HEK293 (cell line): Measurements from ENCODE around the gene MED8.

Experiments
- CTCF ChIA-PET: fragments of 350-600 bp; formaldehyde crosslinking; extraction: SDS; loops from one replicate; lab custom pipeline; 2021; ENCODE audit warnings: antibody characterized with exemption; lab: Yijun Ruan, JAX
- POLR2A ChIA-PET: fragments of 300-600 bp; formaldehyde crosslinking; extraction: SDS; loops from one replicate; lab custom pipeline; 2020; ENCODE audit warnings: antibody characterized with exemption, inconsistent platforms; lab: Yijun Ruan, JAX
- H3K27ac ChIP-seq: fragments of 200-500 bp; sonication (Bioruptor generic); 2 replicates; pipeline ENCODE4 v1.5.1; 2014; ENCODE audit warnings: low read depth, low read length, control low read depth, inconsistent platforms; ENCODE audit errors: extremely low read depth
- H3K36me3 ChIP-seq, 2 experiments: fragments of 200-500 bp in 1 of 2; sonication (Bioruptor generic) in 1 of 2; 1 replicate in 1 of 2; 2 replicates in 1 of 2; pipeline ENCODE4 v1.5.1; 2014 to 2017; ENCODE audit warnings: inconsistent platforms in 2 of 2, low read length in 2 of 2; ENCODE audit not compliant: control insufficient read depth in 2 of 2, insufficient read depth in 1 of 2
- H3K4me1 ChIP-seq: fragments of 200-500 bp; sonication (Bioruptor generic); 2 replicates; pipeline ENCODE4 v1.5.1; 2014; ENCODE audit warnings: mild to moderate bottlenecking, low read length, inconsistent platforms; ENCODE audit not compliant: control insufficient read depth, insufficient read depth
- H3K4me3 ChIP-seq: 2 replicates; pipeline ENCODE4 v1.5.1; 2011; ENCODE audit warnings: low read depth, mild to moderate bottlenecking, control low read depth, low read length, moderate library complexity
- H3K9me3 ChIP-seq: fragments of 200-500 bp; sonication (Bioruptor generic); 2 replicates; pipeline ENCODE4 v1.5.1; 2014; ENCODE audit warnings: low read depth, low read length, inconsistent platforms; ENCODE audit not compliant: control insufficient read depth, insufficient read depth
- CTCF ChIP-seq: fragments of 450-650 bp; formaldehyde crosslinking; IDR thresholded peaks from 2 replicates; pipeline ENCODE4 v1.5.1; 2016; ENCODE audit warnings: missing biosample characterization, missing genetic modification characterization
- GLIS1 ChIP-seq: fragments of 450-650 bp; formaldehyde crosslinking; IDR thresholded peaks from 2 replicates; pipeline ENCODE4 v1.5.1; 2016; ENCODE audit warnings: missing biosample characterization, missing genetic modification characterization
- MZF1 ChIP-seq: fragments of 450-650 bp; formaldehyde crosslinking; IDR thresholded peaks from 2 replicates; pipeline ENCODE4 v1.5.1; 2017; ENCODE audit warnings: missing biosample characterization, missing genetic modification characterization, borderline replicate concordance
- PRDM1 ChIP-seq: fragments of 450-650 bp; formaldehyde crosslinking; IDR thresholded peaks from 2 replicates; pipeline ENCODE4; 2016; ENCODE audit warnings: missing biosample characterization, missing genetic modification characterization
- PRDM10 ChIP-seq: fragments of 450-650 bp; formaldehyde crosslinking; IDR thresholded peaks from 2 replicates; pipeline ENCODE4 v1.5.1; 2016; ENCODE audit warnings: missing biosample characterization, missing genetic modification characterization
- REST ChIP-seq: fragments of 450-650 bp; formaldehyde crosslinking; IDR thresholded peaks from 2 replicates; pipeline ENCODE4 v1.5.1; 2016; ENCODE audit warnings: missing biosample characterization, missing genetic modification characterization
- ZIC2 ChIP-seq: fragments of 450-650 bp; formaldehyde crosslinking; IDR thresholded peaks from 2 replicates; pipeline ENCODE4 v1.5.1; 2016; ENCODE audit warnings: missing biosample characterization, missing genetic modification characterization
- ZNF398 ChIP-seq: fragments of 450-650 bp; formaldehyde crosslinking; IDR thresholded peaks from 2 replicates; pipeline ENCODE4 v1.5.1; 2017; ENCODE audit warnings: missing biosample characterization, missing genetic modification characterization
- ZNF654 ChIP-seq: fragments of 450-650 bp; formaldehyde crosslinking; IDR thresholded peaks from 2 replicates; pipeline ENCODE4 v1.5.1; 2016; ENCODE audit warnings: low read depth, missing biosample characterization, missing genetic modification characterization
- ZSCAN18 ChIP-seq: fragments of 450-650 bp; formaldehyde crosslinking; IDR thresholded peaks from 2 replicates; pipeline ENCODE4 v1.5.1; 2016; ENCODE audit warnings: missing biosample characterization, missing genetic modification characterization

The MED8 gene

GRCh38 chr1:43383449-43383848 lies 6.2 kb downstream of the MED8 start:
- ChIA-PET CTCF (interaction anchor here (0.7 kb wide), 1 partner anchor 145 kb away, joined by 3 read pairs; no protein-coding TSS in a partner anchor), POLR2A (interaction anchor here (0.6 kb wide), 1 partner anchor 617 kb away, joined by 6 read pairs; no protein-coding TSS in a partner anchor)
- H3K36me3 ChIP-seq, result peaks cover 11 to 76% of the 10 kb centered on the region in 2 experiments; a peak in 2 of 3 replicates
- no peak overlapping the region for H3K27ac ChIP-seq
- TF ChIP-seq CTCF (peak; percentile 33; the same call in 1 of the 2 replicates), ZNF654 (tag by site-specific recombination) (0 out of 2 replicates have a peak, but pooled peaks have one; percentile 21), REST (no peak)
- no peaks in the 10 kb centered on the region for H3K9me3 ChIP-seq
- no peaks in the 10 kb centered on the region for H3K4me1 ChIP-seq
- H3K4me3 ChIP-seq, result no peak overlapping the region

GRCh38 chr1:43382027-43382779 lies 7.4 kb downstream of the MED8 start:
- Histone ChIP-seq H3K4me1 (no peaks in the 10 kb centered on the region), H3K27ac (no peak overlapping the region), H3K36me3 (peaks cover 11 to 64% of the 10 kb centered on the region in 2 experiments; a peak in 2 of 3 replicates), H3K4me3 (no peak overlapping the region), H3K9me3 (no peaks in the 10 kb centered on the region)
- peak; percentile 94 for TF ChIP-seq ZIC2 (tag by site-specific recombination)
- 0 out of 2 replicates have a peak, but pooled peaks have one; percentile 35 for TF ChIP-seq GLIS1
- TF ChIP-seq PRDM10 (tag by site-specific recombination), result peak; percentile 82
- no peak for TF ChIP-seq ZSCAN18 (tag by site-specific recombination)
- TF ChIP-seq ZNF398 (tag by site-specific recombination), result peak; percentile 29; the same call in 1 of the 2 replicates
- TF ChIP-seq PRDM1 (tag by site-specific recombination), result no peak
- peak; percentile 85; the same call in 1 of the 2 replicates for TF ChIP-seq MZF1 (tag by site-specific recombination)
- CTCF ChIA-PET, result no interaction called here
- POLR2A ChIA-PET, result interaction anchor here (1.4 kb wide), 1 partner anchor 14 kb away, joined by 5 read pairs; the partner anchor contains the start of gene ELOVL1
